ENCODE data around the gene CHDH.

DNA sequence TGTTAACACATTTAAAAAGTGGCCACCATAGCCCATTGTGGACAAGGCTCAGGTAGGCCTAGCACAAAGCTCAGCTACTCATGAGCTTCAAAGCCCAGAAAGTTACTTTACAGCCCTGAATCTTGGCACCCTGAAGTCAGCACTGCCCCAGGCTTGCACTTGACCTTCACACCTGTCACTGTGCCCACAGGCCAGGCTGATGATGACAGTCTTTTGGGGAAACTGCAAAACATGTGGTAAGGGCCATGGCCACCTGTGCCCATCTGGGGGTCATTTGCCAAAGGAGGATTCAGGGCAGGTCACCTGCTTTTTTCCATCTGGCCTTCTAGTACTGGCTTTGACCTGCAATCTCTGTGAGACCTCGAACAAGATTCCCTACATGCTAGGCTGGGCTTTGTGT, 11.0 kb downstream of the CHDH start:
- TF ChIP-seq POLR2A (IDR thresholded peaks at IDR 0.05; ENCODE audit: low read length) (no peak), GATA1 (IDR thresholded peaks at IDR 0.05; ENCODE audit: low read depth, low read length) (no peak)
